Left lobe of liver (tissue), 2 donors: ENCODE measurements around the gene GPC5. TPM values are rescaled to one million over a fixed set of nuclear protein-coding genes. Genes with fewer than 3 reads are reported as not detected.

Source experiments
- ATAC-seq: fragments of 200-7000 bp; cut with Tn5 transposase; one replicate; pipeline ENCODE4 v1.9.1; 2020; ENCODE audit warnings: mild to moderate bottlenecking, moderate library complexity
- DNase-seq: peaks from one replicate; pipeline ENCODE4 v3.0.0-alpha.2; 2020; ENCODE audit warnings: low spot score
- total RNA-seq: library from RNA; stranded (reverse); gene quantifications from one replicate; pipeline ENCODE4 v1.2.1, GENCODE V29; 2021
- donor health status: DM: no; HTN: no; CAD: no; lungs with moderate emphysema.
- donor health status: DM: no; HTN: yes; CAD: no.

GPC5 gene
- total RNA-seq, 1 donor from 2014 or later, result 0.65 TPM

DNA sequence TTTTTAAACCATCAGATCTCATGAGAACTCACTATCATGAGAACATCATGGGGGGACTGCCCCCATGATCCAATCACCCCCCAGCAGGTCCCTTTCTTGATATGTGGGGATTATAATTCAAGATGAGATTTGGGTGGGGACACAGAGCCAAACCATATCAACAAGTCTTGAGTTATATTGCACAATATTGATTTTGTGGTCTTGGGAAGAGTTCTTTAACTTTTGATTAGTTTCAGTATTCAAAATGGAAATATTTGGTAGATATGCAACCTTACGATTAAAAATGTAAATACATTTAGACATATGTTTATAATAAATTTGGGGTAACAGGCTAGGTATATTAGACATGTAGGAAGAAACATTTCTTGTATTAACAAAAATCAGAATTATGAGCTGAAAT is 188.2 kb downstream of the GPC5 start:
- DNase-seq (no peak), ATAC-seq (no peak)

DNA sequence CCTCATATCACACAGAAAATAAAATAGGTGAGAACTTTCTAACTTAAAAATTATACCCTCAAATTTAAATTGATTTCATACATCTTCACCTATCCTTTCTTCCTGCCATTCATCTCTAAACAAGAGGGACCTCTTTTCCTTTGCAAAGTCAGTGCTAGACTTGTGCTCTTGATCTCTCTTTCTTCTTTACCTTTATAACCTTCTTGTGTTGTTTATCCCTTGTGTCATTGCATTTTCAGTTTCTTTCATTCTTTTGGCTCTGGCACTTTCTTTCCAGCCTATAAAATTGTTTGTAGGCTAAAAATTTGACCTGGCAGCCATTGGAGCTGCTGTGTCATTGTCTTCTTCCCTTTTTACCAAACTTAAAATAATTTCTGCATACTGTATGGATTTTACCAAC is 190.1 kb downstream of the GPC5 start:
- ATAC-seq (no peak), DNase-seq (no peak)

GRCh38 chr13:91592056-91593014 is 193.9 kb downstream of the GPC5 start:
- no peak for DNase-seq
- no peak for ATAC-seq

GRCh38 chr13:91593456-91593855 is 195.0 kb downstream of the GPC5 start:
- DNase-seq (no peak), ATAC-seq (no peak)

GRCh38 chr13:91594061-91594460 is 195.6 kb downstream of the GPC5 start:
- no peak for DNase-seq
- ATAC-seq, result no peak

DNA sequence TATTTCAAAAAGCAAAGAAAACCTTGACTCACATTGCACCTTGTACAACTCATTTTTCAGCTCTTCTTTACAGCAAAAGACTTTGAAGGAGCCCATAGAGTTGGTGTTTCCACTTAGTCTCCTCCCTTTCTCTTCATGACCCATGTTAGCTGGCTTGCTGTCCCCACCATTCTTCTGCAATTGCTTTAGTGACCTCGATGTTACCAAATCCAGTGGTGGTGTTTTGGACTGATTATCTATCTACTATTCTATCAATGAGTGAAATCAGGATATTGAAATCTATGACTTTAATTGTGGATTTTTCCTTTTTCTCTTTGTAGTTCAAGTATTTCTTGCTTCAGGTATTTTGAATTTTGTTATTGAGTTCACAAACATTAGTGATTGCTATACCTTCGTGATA is 197.3 kb downstream of the GPC5 start:
- ATAC-seq (no peak), DNase-seq (no peak)

DNA sequence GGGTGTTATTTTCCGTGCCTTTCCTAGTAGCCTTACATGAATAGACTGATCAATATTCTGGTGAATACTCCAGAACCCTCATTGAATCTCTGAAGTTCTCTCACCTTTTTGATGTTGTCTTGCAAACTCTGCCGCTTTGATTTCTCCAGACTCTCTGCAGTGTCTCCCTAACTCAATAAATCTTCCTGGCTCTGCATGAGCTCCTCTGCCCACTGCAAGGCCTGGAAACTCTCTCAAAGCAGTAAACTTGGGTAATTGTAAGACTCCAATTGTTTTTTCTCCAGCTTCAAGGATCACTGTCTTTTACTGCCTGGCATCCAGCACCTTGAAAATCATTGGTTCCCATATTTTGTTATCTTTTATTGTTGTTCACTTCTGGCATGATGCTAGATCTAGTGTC is 198.4 kb downstream of the GPC5 start:
- no peak for ATAC-seq

GRCh38 chr13:91598655-91599054 is 200.2 kb downstream of the GPC5 start:
- no peak for ATAC-seq
- DNase-seq, result no peak

More for the DNA sequence above, 198.4 kb downstream of the GPC5 start:
- no peak for DNase-seq

- DNase-seq (no peak), ATAC-seq (no peak)
These were observed 202.9 kb downstream of the GPC5 start for GRCh38 chr13:91601273-91601672.

- ATAC-seq (no peak), DNase-seq (no peak)
These were observed 203.4 kb downstream of the GPC5 start for GRCh38 chr13:91601807-91602206.

DNA sequence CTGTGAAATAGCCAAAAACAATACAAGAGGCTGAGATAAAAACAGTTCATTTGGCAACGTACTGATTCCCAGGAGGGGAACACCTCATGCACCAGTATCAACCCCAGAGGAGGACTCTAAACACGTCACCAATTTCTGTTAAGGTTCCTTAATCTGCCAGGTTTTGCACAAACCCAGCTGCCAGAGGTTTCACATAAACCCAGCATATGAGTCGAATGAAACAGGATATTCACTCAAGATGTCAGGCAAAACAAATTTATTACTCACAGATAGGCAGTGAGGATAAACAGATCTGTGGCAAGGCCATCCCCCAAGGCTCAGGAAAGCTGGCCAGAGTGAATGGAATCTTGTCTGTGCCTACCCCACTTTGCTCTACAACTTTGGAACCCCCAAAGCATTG is 210.9 kb downstream of the GPC5 start:
- DNase-seq (no peak), ATAC-seq (no peak)

DNA sequence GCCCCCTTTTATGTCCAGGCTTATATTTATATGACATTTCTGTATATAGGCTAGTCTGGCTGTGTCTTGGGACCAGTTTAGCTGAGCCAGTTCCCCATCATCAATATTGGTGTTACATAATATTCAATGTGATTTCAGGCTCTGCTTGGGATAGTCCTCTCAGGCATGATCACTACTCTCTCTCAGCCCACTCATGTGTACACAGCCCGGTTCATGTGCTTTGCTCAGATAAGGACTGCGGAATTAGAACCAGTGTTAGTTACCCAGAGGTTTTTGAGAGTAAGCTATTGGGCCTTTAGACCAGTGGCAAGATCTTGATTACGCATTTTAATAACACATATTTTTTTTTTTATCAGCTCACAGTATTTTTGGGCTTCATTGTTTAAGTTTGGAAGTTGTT is 219.9 kb downstream of the GPC5 start:
- ATAC-seq, result no peak
- no peak for DNase-seq

DNA sequence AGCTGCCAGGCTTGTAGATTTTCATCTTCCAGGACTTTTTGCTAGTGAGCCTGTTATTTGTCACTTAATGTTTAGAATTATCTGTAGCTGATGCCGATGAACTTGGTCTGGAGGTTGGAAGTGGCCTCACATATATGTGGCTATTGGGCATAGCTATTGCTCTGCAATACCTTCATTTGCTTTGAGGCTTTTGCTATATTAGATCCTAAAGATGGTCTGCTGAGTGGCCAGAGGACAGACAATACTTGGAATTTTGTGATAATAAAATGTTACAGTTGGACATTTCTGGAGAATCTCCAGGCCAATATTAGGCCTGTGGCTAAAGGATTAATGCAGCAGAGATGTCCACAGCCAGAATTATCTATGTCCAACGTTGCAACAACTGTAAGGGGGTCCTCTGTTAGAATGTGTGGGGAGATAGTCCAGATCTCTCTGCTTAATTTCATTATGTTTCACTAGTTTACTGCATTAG is 222.3 kb downstream of the GPC5 start:
- no peak for DNase-seq
- no peak for ATAC-seq

GRCh38 chr13:91621161-91621560 is 222.7 kb downstream of the GPC5 start:
- DNase-seq (no peak), ATAC-seq (no peak)

GRCh38 chr13:91621963-91622362 is 223.5 kb downstream of the GPC5 start:
- DNase-seq (no peak), ATAC-seq (no peak)

DNA sequence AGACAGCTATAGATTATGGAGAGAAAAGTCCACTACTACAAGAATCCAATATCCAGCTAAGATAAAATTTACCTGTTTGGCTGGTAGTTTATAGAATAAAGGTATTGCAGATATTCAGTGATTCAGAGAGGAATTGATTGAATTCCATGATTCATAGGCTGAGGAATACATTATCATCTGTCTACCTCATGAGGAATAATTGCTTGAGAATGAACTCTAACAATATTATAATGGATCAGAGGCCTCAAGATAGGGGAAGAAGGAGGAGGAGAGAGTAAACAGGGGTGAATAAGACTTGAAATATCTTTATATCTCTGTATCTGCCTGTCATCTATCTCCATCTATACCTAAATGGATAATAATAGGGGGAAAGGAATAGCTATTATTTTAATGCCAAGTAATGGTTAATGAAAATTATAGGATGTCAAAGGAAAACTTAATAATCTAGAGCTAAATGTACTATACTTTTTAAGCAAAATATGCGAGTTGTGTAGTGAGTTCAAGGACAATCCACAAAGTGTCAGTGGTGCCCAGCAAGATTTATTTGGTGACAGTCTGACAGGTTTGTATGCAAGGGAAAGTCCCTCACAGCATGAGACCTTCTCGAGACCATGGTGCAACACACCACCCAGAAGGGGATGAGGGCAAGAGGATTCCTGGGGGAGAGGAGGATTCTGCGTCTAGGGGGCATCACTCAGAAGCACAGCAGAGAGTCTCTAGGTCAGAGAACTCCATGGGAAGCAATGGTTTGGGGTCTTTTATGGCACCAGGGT is 224.5 kb downstream of the GPC5 start:
- no peak for ATAC-seq
- DNase-seq, result no peak

DNA sequence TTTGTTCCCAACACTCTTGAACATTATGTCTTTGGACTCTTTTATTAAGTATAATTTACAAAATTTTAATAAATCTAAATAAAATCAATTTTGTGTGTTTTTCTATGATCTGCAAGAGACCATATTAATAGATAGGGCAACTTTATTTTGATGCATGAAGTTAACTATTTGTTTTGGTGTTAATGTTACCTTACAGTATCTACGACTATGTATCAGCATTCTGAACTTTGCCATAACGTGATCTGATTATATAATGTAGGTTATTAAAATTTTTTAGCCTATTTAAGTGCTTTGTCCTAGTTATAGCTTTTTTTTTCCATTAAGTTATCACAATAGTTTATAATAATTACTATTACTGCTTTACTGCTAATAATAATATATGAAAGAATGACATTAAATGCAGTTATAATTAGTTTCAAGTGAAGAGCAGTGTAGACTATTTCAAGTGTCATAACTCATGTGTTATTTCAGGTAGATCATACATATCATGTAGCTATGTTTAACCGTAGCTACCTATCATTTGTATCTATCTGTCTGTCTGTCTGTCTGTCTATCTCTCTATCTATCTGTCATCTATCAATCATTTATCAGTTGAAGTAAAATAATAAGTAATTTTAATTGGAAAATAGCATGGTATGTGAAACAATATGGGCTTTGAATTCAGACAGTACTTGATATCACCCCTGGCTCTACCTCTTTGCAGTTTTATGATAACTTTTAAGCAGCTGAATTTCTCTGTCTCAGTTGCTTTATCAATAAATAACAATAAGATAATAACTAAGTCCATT is 229.7 kb downstream of the GPC5 start:
- no peak for DNase-seq

GRCh38 chr13:91630946-91631345 is 232.5 kb downstream of the GPC5 start:
- ATAC-seq (no peak), DNase-seq (no peak)

More for the DNA sequence above, 229.7 kb downstream of the GPC5 start:
- ATAC-seq, result no peak

- no peak for ATAC-seq
These were observed 233.7 kb downstream of the GPC5 start for GRCh38 chr13:91632086-91632485.

GRCh38 chr13:91639330-91639729 is 240.9 kb downstream of the GPC5 start:
- DNase-seq, result no peak
- no peak for ATAC-seq

More at GRCh38 chr13:91632086-91632485, 233.7 kb downstream of the GPC5 start:
- DNase-seq, result no peak

DNA sequence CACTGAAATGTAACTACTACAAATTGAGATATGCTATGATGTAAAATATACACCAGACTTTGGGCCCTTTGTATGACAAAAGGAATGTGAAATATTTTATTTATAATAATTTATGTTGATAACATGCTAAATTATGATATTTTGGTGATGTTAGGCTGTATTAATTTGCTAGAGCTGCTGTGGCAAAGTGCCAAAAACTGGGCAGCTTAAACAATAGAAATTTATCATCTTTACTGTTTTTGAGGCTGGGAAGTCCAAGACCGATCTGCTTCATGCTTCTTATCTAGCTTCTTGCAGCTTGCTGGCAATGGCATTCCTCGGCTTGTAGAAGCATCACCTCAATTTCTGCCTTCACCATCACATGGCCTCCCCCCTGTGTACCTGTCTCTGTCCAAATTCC is 245.0 kb downstream of the GPC5 start:
- ATAC-seq (no peak), DNase-seq (no peak)
